EH (cell line): ENCODE data around the gene AP3B1.

Experiments used
- DNase-seq: peaks from one replicate; pipeline ENCODE4 v3.0.0-alpha.2; 2015; ENCODE audit warnings: low read depth

AP3B1 gene

GRCh38 chr5:78002690-78003089, 291.8 kb downstream of the AP3B1 start:
- no peak for DNase-seq

DNA sequence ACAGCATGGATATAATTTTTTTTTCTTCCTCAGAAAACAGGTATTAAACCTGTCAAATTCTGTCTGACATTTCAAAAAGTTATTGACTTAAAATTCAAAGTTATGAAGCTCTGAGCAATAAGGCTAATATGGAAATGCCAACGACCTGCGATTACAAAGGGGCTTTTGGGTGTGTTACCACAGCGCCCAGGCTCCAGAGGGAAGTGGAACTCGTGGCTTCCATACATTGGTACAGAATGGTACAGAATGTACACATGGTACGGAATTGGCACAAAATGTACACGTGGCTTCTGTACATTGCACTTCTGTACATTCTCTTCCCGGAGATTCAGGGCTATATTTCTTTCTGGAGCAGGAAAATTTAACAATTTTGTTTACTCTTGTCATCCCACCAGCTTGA, 293.3 kb downstream of the AP3B1 start:
- no peak for DNase-seq

GRCh38 chr5:78000191-78000590, 294.3 kb downstream of the AP3B1 start:
- no peak for DNase-seq

GRCh38 chr5:77999399-77999798, 295.1 kb downstream of the AP3B1 start:
- no peak for DNase-seq

GRCh38 chr5:77996943-77997342, 297.6 kb downstream of the AP3B1 start:
- DNase-seq, result no peak

DNA sequence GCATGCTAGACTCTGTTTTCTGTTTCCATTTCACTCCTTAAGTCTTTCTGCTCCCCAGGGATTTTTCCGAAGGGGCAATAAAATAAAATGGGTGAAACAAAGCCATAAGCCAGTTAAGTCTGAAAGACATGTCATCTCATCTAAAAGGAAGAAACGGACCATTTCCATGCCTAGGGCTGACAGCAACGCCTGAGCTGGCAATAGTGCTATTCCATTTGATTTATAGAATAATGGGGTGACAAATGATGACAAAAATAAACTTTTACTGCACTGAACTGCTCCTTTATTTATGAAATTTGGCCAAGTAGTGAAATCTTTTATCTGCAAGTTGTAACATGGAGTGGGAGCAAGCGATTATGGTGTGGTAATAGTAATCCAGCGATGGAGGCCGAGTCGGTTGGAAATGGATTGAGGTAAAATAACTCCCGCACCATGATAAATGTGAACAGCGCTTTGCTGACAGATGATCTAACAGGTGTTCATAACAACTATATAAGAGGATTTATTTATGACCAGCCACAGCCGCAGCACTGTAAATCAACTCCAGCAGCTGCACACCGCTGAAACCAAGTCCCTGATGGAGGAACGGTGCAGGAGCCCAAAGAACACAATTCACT, 298.6 kb downstream of the AP3B1 start:
- DNase-seq, result no peak

DNA sequence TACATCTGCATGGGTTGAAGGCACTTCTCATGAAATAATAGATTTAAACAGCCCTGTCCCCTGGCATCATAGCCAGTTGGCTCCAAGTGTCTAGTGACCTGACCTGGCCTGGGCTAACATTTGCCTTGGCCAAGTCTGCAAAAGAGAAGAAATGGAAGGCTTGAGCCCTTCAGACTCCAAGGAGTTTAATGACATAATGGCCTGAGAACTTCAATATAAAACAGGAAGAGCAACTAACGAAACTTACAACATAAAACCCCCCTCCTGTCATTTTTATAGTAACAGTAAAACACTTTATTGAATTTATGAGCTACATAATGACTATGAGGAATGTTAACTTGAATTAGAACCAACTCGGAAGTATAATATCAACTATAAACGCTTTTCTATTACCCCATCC, 299.6 kb downstream of the AP3B1 start:
- DNase-seq, result peak; percentile 32

DNA sequence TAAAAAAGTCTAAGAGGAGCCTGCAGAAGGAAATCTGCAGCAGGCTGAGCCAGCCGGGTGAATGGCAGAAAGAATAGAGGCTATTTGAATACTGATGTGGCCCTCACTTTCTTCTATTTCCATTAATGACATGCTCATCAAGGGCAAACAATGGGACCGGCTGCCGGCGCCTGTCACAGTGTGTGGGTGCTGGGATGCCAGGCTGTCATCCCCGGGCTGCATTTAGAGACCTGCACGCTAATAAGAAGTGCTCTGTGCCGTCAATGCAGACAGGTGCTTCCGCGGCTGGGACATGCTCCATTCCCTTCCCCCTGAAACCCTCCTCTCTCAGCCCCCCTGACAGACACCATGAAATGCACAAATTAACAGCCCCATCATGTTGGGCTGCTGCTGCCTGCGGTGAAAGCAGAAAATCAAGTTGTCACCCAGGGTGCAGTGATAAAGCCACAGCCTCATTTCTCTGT, 300.6 kb downstream of the AP3B1 start:
- DNase-seq, result no peak

- no peak for DNase-seq
These were observed 301.2 kb downstream of the AP3B1 start for GRCh38 chr5:77993141-77993854.

DNA sequence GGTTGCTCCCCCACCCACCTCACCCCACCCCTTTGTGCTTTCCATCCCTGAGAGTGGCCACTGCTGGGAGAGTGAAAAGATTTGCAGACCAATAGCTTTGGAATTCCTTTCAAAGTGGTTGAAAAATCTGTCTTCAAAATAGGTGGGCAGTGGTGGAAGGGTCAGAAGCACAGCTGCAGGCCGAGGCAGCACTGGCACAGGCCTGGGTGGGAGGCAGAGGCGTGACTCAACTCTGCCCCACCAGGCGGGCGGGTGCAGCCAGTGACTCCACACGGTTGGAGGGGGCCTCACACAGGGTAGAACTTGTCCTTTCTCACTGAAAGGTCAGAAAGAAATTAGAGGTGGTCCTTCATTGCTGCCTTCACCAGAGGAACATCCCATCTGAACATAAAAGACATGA, 303.4 kb downstream of the AP3B1 start:
- no peak for DNase-seq

GRCh38 chr5:77990020-77990419, 304.5 kb downstream of the AP3B1 start:
- DNase-seq, result no peak

GRCh38 chr5:77987988-77988387, 306.5 kb downstream of the AP3B1 start:
- DNase-seq, result no peak

DNA sequence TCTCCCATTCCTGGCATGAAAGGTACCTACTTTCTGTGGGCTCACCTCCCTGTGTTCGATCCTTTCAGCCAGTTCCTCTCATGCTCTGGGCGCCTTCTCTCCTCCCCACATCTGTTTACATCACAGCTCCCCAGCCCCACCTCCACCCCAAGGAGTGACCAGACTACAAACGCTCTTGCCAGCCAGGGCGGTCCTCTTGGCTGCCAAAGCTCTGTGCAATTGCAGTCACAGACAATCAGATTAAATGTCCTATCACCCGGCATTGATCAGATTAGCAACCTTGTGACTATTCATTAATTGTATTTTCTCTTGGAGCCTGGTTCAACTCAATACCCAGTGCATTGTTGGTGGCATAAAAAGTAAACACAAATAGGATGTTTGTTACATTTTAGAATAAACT, 307.2 kb downstream of the AP3B1 start:
- DNase-seq, result no peak

DNA sequence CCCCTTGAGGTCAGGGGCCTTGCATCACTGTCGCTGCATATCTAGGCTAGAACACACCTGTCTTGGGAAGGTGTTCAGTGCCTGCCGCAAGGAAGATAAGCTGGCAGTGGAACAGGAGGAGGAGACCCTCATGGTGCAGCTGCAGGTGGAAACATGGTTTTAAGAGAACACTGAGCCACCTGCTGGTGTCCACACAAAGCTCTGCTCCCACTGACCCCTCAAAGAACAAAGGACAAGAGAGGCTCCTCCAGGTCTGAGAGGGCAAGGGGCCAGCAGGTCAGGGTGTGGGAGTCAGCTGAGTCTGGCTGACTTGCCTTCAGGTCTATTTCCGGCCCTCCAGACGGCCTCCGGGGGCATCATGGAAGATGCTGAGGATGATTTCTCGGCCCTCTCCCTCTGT, 308.2 kb downstream of the AP3B1 start:
- DNase-seq, result no peak

- no peak for DNase-seq
These were observed 309.3 kb downstream of the AP3B1 start for GRCh38 chr5:77985247-77985646.

DNA sequence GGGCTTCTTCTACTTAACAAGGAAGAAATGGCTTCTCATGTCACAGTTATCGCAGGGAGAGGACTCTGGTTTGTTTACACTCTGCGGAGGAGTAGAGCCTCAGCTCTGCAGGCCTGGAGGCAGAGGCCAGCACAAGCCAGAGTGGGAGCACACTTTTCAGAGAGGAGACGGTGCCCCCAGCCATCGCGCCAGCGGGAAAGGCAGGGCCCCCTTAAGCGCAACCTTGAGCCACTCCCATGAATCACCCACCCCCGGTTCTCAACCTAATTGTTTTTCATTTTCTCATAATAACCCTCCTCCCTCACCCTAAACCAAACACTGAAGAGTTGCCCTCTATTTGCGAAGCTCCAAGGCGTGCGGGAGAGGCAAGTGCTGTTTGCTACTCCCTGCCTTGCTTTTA, 309.9 kb downstream of the AP3B1 start:
- DNase-seq, result no peak

- DNase-seq, result no peak
These were observed 310.9 kb downstream of the AP3B1 start for GRCh38 chr5:77983482-77984199.

GRCh38 chr5:77981820-77982219, 312.7 kb downstream of the AP3B1 start:
- no peak for DNase-seq

DNA sequence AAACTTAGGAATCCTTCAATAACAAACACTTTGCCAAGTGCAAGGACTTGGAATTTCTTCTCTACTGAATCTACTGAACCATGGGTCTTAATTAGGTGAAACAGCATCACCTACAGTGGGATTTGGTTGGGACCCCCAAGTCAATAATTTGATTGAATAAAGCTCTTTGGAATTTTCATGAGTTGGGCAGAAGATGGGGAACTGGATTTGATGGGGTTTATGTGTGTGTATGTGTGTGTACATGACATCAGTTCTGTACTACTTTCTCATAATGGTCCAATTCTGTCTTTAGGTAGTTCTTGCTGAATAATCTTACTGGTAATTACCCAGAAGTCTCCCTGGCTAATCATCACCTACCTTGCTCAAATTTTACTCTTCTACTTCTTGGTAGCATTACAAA, 319.9 kb downstream of the AP3B1 start:
- no peak for DNase-seq

DNA sequence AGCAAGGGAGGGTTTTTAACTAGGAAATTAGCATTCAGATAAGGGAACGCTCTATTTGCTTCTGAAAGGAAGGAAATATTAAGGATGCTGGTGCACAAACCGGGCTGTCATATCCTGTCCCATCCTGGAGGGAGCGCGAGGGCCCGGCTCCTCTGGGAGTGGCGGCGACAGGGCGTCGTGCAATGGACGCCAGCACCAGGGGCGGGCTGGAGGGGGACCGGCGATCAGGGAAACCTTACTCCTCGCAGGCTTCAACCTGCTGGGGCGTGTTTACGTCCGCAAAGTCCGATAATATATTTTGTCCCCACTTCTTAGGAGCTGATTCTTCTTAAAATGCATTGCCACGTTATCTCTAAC, 321.3 kb downstream of the AP3B1 start:
- DNase-seq, result no peak

- peak; percentile 15 for DNase-seq
These were observed 321.8 kb downstream of the AP3B1 start for GRCh38 chr5:77972469-77973252.

- DNase-seq, result no peak
These were observed 322.6 kb downstream of the AP3B1 start for GRCh38 chr5:77971776-77972468.
